Measurements from ENCODE around the gene FREM3. TPM values are rescaled to one million over a fixed set of nuclear protein-coding genes. Genes with fewer than 3 reads are reported as not detected.

Gene FREM3
- total and polyA plus RNA-seq, 2 of the 8 experiments (the other 6 are each of a cell fraction or from before 2014, with no cell fraction given): 0.03 to 0.11 TPM

- 92% methylated on average over 3 of the region's 3 CpGs; no CpG with 5 or more reads in 1 of the 2 experiments for whole genome bisulfite sequencing, 2 experiments (ENCODE audit: extremely low coverage in 1 of 2, insufficient coverage in 1 of 2, insufficient read length in 1 of 2, insufficient replicate concordance in 2 of 2, low coverage in 1 of 2, low lambda C conversion rate in 2 of 2, missing lambda C conversion rate in 1 of 2)
- no peaks in the 10 kb centered on the region for H3K79me2 ChIP-seq (ENCODE audit: control insufficient read depth in 1 of 2, insufficient read depth in 2 of 2, low read length in 2 of 2)
- H4K91ac ChIP-seq (replicated peaks; ENCODE audit: insufficient read length, low read length): no peak overlapping the region
- H3K18ac ChIP-seq (ENCODE audit: extremely low read depth, low read length): no peak overlapping the region
- no peak overlapping the region for H3K23ac ChIP-seq (ENCODE audit: insufficient read length)
- no peak for FAIRE-seq
- POLR2A ChIA-PET (ENCODE audit: partially characterized antibody): interaction anchor here (1.7 kb wide), 1 partner anchor 22 kb away, joined by 6 read pairs; no protein-coding TSS in a partner anchor
- H4K8ac ChIP-seq (ENCODE audit: extremely low read depth, insufficient read depth, low read length): peak overlapping the region; percentile 69; the same call in 1 of the 2 replicates
- H3K4me3 ChIP-seq (ENCODE audit: extremely low read depth in 1 of 4, insufficient read depth in 2 of 4, low read depth in 3 of 4, low read length in 4 of 4): no peak overlapping the region
- no peaks in the 10 kb centered on the region for H3K4me1 ChIP-seq (replicated peaks in 1 of 4; ENCODE audit: control insufficient read depth in 3 of 4, insufficient read depth in 4 of 4, low read length in 3 of 4)
- H3K36me3 ChIP-seq (ENCODE audit: control insufficient read depth in 2 of 4, insufficient read depth in 4 of 4, low read length in 3 of 4): no peaks in the 10 kb centered on the region
- no peaks in the 10 kb centered on the region for H4K20me1 ChIP-seq (replicated peaks in 1 of 2; ENCODE audit: control insufficient read depth in 1 of 2, insufficient read depth in 2 of 2, low read length in 2 of 2)
- no peak overlapping the region for H2BK120ac ChIP-seq (replicated peaks; ENCODE audit: low read depth, low read length)
- no peaks in the 10 kb centered on the region for H3K79me1 ChIP-seq (ENCODE audit: low read depth, low read length)
- H3K9me3 ChIP-seq (ENCODE audit: insufficient read depth in 2 of 2, low read depth in 1 of 2, low read length in 1 of 2): no peaks in the 10 kb centered on the region
- H3K56ac ChIP-seq (replicated peaks; ENCODE audit: insufficient read length, low read depth, low read length): no peak overlapping the region
- no peaks in the 10 kb centered on the region for H3K23me2 ChIP-seq (ENCODE audit: low read depth, low read length)
- H2AFZ ChIP-seq (ENCODE audit: low read length): peak overlapping the region; percentile 86
- H3K27ac ChIP-seq (ENCODE audit: low read depth, low read length): no peak overlapping the region
- H2BK15ac ChIP-seq (ENCODE audit: low read length): no peak overlapping the region
- CTCF ChIA-PET (ENCODE audit: partially characterized antibody): interaction anchor here (0.6 to 5.4 kb wide), 15 partner anchors 10 to 965 kb away, joined by 3 to 55 read pairs (median 3); no protein-coding TSS in a partner anchor
- TF ChIP-seq EGR1 (IDR thresholded peaks at IDR 0.05; ENCODE audit: borderline replicate concordance, low read depth, low read length) (no peak), TBP (IDR thresholded peaks at IDR 0.05; ENCODE audit: low read depth, low read length) (no peak), RAD21 (IDR thresholded peaks at IDR 0.05 in 1 of 2, conservative IDR thresholded peaks at IDR 0.05 in 1 of 2; ENCODE audit: low read depth in 2 of 2, low read length in 2 of 2) (peak; percentile 64 to 72), RNF2 (IDR thresholded peaks at IDR 0.05; ENCODE audit: borderline replicate concordance, low read depth, low read length, missing control alignments, poor library complexity, severe bottlenecking) (no peak), CTBP2 (IDR thresholded peaks at IDR 0.05; ENCODE audit: borderline replicate concordance, insufficient read depth, insufficient read length, low read length) (no peak), HDAC2 (IDR thresholded peaks at IDR 0.05; ENCODE audit: borderline replicate concordance in 1 of 2, low read depth in 2 of 2, low read length in 2 of 2) (no peak), CTCF (IDR thresholded peaks at IDR 0.05; ENCODE audit: control extremely low read depth in 1 of 3, insufficient read depth in 1 of 3, low read depth in 1 of 3, low read length in 3 of 3) (peak; percentile 33 to 62 (median 51))
- no peak overlapping the region for H2BK12ac ChIP-seq (ENCODE audit: low read depth, low read length)
- no peak overlapping the region for H3K14ac ChIP-seq (ENCODE audit: insufficient read length)
- H2AK5ac ChIP-seq (ENCODE audit: low read depth, low read length): no peak overlapping the region
- no peak overlapping the region for H4K5ac ChIP-seq (ENCODE audit: insufficient read length, low read depth, low read length)
- no peak overlapping the region for H3K4ac ChIP-seq (replicated peaks; ENCODE audit: insufficient read length, low read depth, low read length)
- no peak overlapping the region for H3K9ac ChIP-seq (replicated peaks in 1 of 4; ENCODE audit: extremely low read depth in 1 of 4, low read depth in 3 of 4, low read length in 3 of 4)
- H3K4me2 ChIP-seq (ENCODE audit: insufficient read depth in 1 of 2, low read depth in 2 of 2, low read length in 2 of 2): no peak overlapping the region
- no peak for DNase-seq (ENCODE audit: low read depth in 1 of 2, low spot score in 2 of 2)
- no peak overlapping the region for H2BK20ac ChIP-seq (ENCODE audit: low read length)
- H3K27me3 ChIP-seq (replicated peaks in 1 of 4; ENCODE audit: control insufficient read depth in 3 of 4, extremely low read depth in 1 of 4, insufficient read depth in 3 of 4, low read length in 3 of 4): no peaks in the 10 kb centered on the region
- no peak overlapping the region; the same call in 1 of the 2 replicates for H2BK5ac ChIP-seq (ENCODE audit: low read depth, low read length)
Observed at GRCh38 chr4:143581331-143581946, 119.0 kb downstream of the FREM3 start.
